Lower leg skin (tissue), 3 donors: ENCODE measurements around the gene ELAVL2.

ENCODE experiments used
- POLR2A ChIP-seq, 2 donors: fragments of 450-650 bp; IDR thresholded peaks; one replicate each; pipeline ENCODE4 v1.6.1; 2016 to 2017; ENCODE audit warnings: antibody characterized with exemption in 2 of 2, mild to moderate bottlenecking in 1 of 2, moderate library complexity in 1 of 2
- TF ChIP-seq, protein P1 (sequence below), 3 donors: fragments of 450-650 bp; IDR thresholded peaks; one replicate each; pipeline ENCODE4 v1.5.1; 2016; ENCODE audit warnings: antibody characterized with exemption in 3 of 3, mild to moderate bottlenecking in 3 of 3, moderate library complexity in 2 of 3

DNA sequence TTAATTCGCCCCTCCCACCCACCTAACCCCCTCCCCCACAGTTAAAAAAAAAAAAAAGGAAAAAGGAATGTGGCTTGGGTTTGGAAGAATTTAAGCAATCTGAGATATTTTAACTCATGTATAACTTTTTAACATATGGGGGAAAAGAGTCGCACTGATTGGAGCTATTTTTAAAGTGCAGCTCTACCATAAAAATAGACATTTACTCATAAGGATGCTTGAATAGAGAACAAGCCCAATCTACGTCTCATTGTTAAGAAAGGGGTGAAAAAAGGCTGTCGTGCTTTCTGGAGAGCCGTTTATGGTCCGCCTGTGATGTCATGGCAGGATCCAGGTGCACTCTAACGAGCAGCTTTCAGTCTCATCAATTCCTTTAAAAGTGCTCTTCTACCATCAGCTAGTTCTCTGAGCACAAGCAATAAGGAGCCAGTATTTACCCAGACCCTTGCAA is 142.4 kb downstream of the ELAVL2 start:
- TF ChIP-seq, protein P1, sequence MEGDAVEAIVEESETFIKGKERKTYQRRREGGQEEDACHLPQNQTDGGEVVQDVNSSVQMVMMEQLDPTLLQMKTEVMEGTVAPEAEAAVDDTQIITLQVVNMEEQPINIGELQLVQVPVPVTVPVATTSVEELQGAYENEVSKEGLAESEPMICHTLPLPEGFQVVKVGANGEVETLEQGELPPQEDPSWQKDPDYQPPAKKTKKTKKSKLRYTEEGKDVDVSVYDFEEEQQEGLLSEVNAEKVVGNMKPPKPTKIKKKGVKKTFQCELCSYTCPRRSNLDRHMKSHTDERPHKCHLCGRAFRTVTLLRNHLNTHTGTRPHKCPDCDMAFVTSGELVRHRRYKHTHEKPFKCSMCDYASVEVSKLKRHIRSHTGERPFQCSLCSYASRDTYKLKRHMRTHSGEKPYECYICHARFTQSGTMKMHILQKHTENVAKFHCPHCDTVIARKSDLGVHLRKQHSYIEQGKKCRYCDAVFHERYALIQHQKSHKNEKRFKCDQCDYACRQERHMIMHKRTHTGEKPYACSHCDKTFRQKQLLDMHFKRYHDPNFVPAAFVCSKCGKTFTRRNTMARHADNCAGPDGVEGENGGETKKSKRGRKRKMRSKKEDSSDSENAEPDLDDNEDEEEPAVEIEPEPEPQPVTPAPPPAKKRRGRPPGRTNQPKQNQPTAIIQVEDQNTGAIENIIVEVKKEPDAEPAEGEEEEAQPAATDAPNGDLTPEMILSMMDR (IDR thresholded peaks at IDR 0.05), result no peak
- no peak for TF ChIP-seq POLR2A (IDR thresholded peaks at IDR 0.05)
